Neural cell (in vitro differentiated cells): ENCODE measurements around the gene SYK. TPM values are rescaled to one million over a fixed set of nuclear protein-coding genes. Genes with fewer than 3 reads are reported as not detected.

Experiments
- H2AFZ ChIP-seq: fragments of 200-600, 300-800 bp; sonication (generic), shearing (Covaris generic); 2 replicates; pipeline ENCODE4 v1.6.0; 2014; ENCODE audit warnings: low read depth, mild to moderate bottlenecking, antibody characterized with exemption, low read length, moderate library complexity
- H3F3A ChIP-seq: fragments of 200-600 bp; shearing (Covaris generic); 2 replicates; pipeline ENCODE4 v1.6.1; 2016; ENCODE audit warnings: mild to moderate bottlenecking, moderate library complexity, mixed read lengths, antibody characterized with exemption, low read length; ENCODE audit not compliant: insufficient read depth, poor library complexity, severe bottlenecking
- H3K27ac ChIP-seq: fragments of 200-600, 300-800 bp; sonication (generic), shearing (Covaris generic); 2 replicates; pipeline ENCODE4 v1.5.1; 2014; ENCODE audit warnings: mild to moderate bottlenecking, low read length, moderate library complexity
- H3K27me3 ChIP-seq: fragments of 300-800, 200-600 bp; sonication (generic), shearing (Covaris generic); 2 replicates; pipeline ENCODE4 v1.6.0; 2014; ENCODE audit warnings: mild to moderate bottlenecking, low read depth, low read length, moderate library complexity; ENCODE audit not compliant: insufficient read depth
- H3K36me3 ChIP-seq: fragments of 300-800, 200-600 bp; sonication (generic), shearing (Covaris generic); 2 replicates; pipeline ENCODE4 v1.5.1; 2014; ENCODE audit warnings: mild to moderate bottlenecking, antibody characterized with exemption, low read length, moderate library complexity; ENCODE audit not compliant: insufficient read depth
- H3K4me2 ChIP-seq: fragments of 300-800, 200-600 bp; sonication (generic), shearing (Covaris generic); 2 replicates; pipeline ENCODE4 v1.6.0; 2014; ENCODE audit warnings: mild to moderate bottlenecking, low read length
- H3K4me3 ChIP-seq: fragments of 300-800, 200-600 bp; sonication (generic), shearing (Covaris generic); 2 replicates; pipeline ENCODE4 v1.5.1; 2014; ENCODE audit warnings: mild to moderate bottlenecking, low read length, moderate library complexity
- H3K79me2 ChIP-seq: fragments of 200-600 bp; shearing (Covaris generic); replicated peaks from 2 replicates; pipeline ENCODE4 v1.6.0; 2014; ENCODE audit warnings: mild to moderate bottlenecking, low read length, moderate library complexity; ENCODE audit not compliant: insufficient read depth
- H3K9ac ChIP-seq: fragments of 300-800, 200-600 bp; sonication (generic), shearing (Covaris generic); 2 replicates; pipeline ENCODE4 v1.6.1; 2016; ENCODE audit warnings: mild to moderate bottlenecking, low read length, mixed read lengths
- H3K9me2 ChIP-seq: fragments of 200-600 bp; shearing (Covaris generic); 2 replicates; pipeline ENCODE4 v1.6.1; 2016; ENCODE audit warnings: mild to moderate bottlenecking, low read length, mixed read lengths; ENCODE audit not compliant: insufficient read depth
- H3K9me3 ChIP-seq: fragments of 200-600, 300-800 bp; sonication (generic), shearing (Covaris generic); 2 replicates; pipeline ENCODE4 v1.6.1; 2016; ENCODE audit warnings: mild to moderate bottlenecking, mixed run types, low read length, moderate library complexity, mixed read lengths
- H4K20me1 ChIP-seq: fragments of 200-600 bp; shearing (Covaris generic); 2 replicates; pipeline ENCODE4 v1.6.1; 2016; ENCODE audit warnings: mild to moderate bottlenecking, mixed run types; ENCODE audit not compliant: insufficient read depth
- CTCF ChIP-seq: fragments of 450-650 bp; IDR thresholded peaks from 2 replicates; pipeline ENCODE4 v1.5.1; 2014; ENCODE audit warnings: antibody characterized with exemption, mild to moderate bottlenecking, moderate library complexity; ENCODE audit not compliant: poor library complexity, severe bottlenecking
- EP300 ChIP-seq: fragments of 450-650 bp; conservative IDR thresholded peaks from 2 replicates; pipeline ENCODE4 v1.6.1; 2014; ENCODE audit warnings: antibody characterized with exemption, mild to moderate bottlenecking, moderate library complexity; ENCODE audit not compliant: poor library complexity, severe bottlenecking
- EZH2 ChIP-seq: fragments of 200-600, 300-800 bp; shearing (Covaris generic), sonication (generic); IDR thresholded peaks from 2 replicates; pipeline ENCODE4 v1.6.1; 2014; ENCODE audit warnings: antibody characterized with exemption, low read length, borderline replicate concordance, mild to moderate bottlenecking; ENCODE audit not compliant: insufficient read depth, poor library complexity, severe bottlenecking
- MXI1 ChIP-seq: fragments of 450-650 bp; conservative IDR thresholded peaks from 2 replicates; pipeline ENCODE4 v1.6.1; 2014; ENCODE audit warnings: antibody characterized with exemption, mild to moderate bottlenecking; ENCODE audit not compliant: poor library complexity, severe bottlenecking
- POLR2AphosphoS5 ChIP-seq: IDR thresholded peaks from 2 replicates; pipeline ENCODE4 v1.6.1; 2012
- RAD21 ChIP-seq: fragments of 450-650 bp; conservative IDR thresholded peaks from 2 replicates; pipeline ENCODE4 v1.6.1; 2014; ENCODE audit warnings: antibody characterized with exemption, mild to moderate bottlenecking, moderate library complexity
- REST ChIP-seq: IDR thresholded peaks from 2 replicates; pipeline ENCODE4 v1.6.1; 2012; ENCODE audit warnings: borderline replicate concordance
- SMC3 ChIP-seq: fragments of 450-650 bp; conservative IDR thresholded peaks from 2 replicates; pipeline ENCODE4 v1.6.1; 2014; ENCODE audit warnings: antibody characterized with exemption, mild to moderate bottlenecking, moderate library complexity; ENCODE audit not compliant: poor library complexity
- TAF1 ChIP-seq: IDR thresholded peaks from 2 replicates; pipeline ENCODE4 v1.6.1; 2012; ENCODE audit warnings: low read depth
- polyA plus RNA-seq: library from polyadenylated mRNA; depleted of rRNA; stranded (reverse); fragments of >200 nt; gene quantifications from 2 replicates; pipeline ENCODE4 v1.2.3, GENCODE V29; 2014

Gene SYK
- polyA plus RNA-seq, 1 donor from 2014 or later, result not detected

- no peak overlapping the region for H2AFZ ChIP-seq
- no peak overlapping the region for H3K9ac ChIP-seq
- H3F3A ChIP-seq, result no peaks in the 10 kb centered on the region
- TF ChIP-seq CTCF (no peak), SMC3 (no peak), REST (no peak), TAF1 (no peak), MXI1 (no peak), POLR2AphosphoS5 (no peak), EP300 (no peak), EZH2 (no peak), RAD21 (no peak)
- H3K79me2 ChIP-seq, result no peaks in the 10 kb centered on the region
- no peaks in the 10 kb centered on the region for H3K27me3 ChIP-seq
- no peak overlapping the region for H3K4me3 ChIP-seq
- H3K27ac ChIP-seq, result no peak overlapping the region
- no peaks in the 10 kb centered on the region for H4K20me1 ChIP-seq
- H3K36me3 ChIP-seq, result no peaks in the 10 kb centered on the region
- no peak overlapping the region for H3K4me2 ChIP-seq
- no peaks in the 10 kb centered on the region for H3K9me3 ChIP-seq
- H3K9me2 ChIP-seq, result no peaks in the 10 kb centered on the region
These were observed 11.9 kb downstream of the SYK start for GRCh38 chr9:90813523-90813922.

DNA sequence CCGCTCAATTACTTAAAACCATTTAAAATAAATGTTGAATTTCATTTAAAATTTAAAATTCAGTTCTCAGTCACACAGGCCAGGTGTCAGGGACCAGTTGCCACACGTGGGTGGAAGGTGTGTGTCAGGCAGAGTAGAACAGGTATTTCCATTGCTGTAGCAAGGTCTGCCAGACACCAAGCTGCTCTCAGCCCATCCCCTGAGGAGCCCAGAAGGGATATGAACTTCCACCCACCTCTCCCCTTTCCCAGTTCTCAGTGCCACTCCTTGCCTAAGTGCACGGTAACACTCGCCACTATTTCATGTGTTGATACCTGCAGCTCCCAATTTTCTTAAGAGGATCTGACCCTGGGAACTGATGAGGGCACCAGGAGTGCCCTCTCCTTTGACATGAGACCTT lies 12.7 kb downstream of the SYK start:
- Histone ChIP-seq H3K9me2 (no peaks in the 10 kb centered on the region), H3K27me3 (no peaks in the 10 kb centered on the region), H3F3A (no peaks in the 10 kb centered on the region), H3K27ac (no peak overlapping the region), H3K4me3 (no peak overlapping the region), H3K79me2 (no peaks in the 10 kb centered on the region), H4K20me1 (no peaks in the 10 kb centered on the region), H2AFZ (no peak overlapping the region), H3K36me3 (no peaks in the 10 kb centered on the region), H3K4me2 (no peak overlapping the region), H3K9me3 (no peaks in the 10 kb centered on the region), H3K9ac (no peak overlapping the region)
- TF ChIP-seq RAD21 (no peak), REST (no peak)
